SKM-1 (cell line): Measurements from ENCODE around the gene ULK1.
"Not testable (repeated sequence)": the region's sequence is repeated elsewhere in the genome, so short reads cannot be mapped to it uniquely, and the experiment has no call there.

ENCODE experiments used
- DNase-seq: peaks from one replicate; lab custom pipeline; 2025; ENCODE audit not compliant: unreplicated experiment; lab: John Stamatoyannopoulos, UW

ULK1 gene

GRCh38 chr12:131885543-131886057 lies 8.8 kb upstream of the ULK1 start:
- no peak for DNase-seq

GRCh38 chr12:131891722-131892121 lies 2.7 kb upstream of the ULK1 start:
- not testable (repeated sequence) for DNase-seq

- DNase-seq, result no peak
Measured at GRCh38 chr12:131892711-131893604, 1.5 kb upstream of the ULK1 start.

GRCh38 chr12:131893605-131894312 lies 663 bp upstream of the ULK1 start:
- no peak for DNase-seq

- DNase-seq, result no peak
Measured at GRCh38 chr12:131894981-131895639, 688 bp downstream of the ULK1 start.

- DNase-seq, result no peak
Measured at GRCh38 chr12:131895640-131896079, 1.2 kb downstream of the ULK1 start.

- no peak for DNase-seq
Measured at GRCh38 chr12:131896080-131896810, 1.8 kb downstream of the ULK1 start.

GRCh38 chr12:131896811-131897270 lies 2.4 kb downstream of the ULK1 start:
- no peak for DNase-seq

- no peak for DNase-seq
Measured at GRCh38 chr12:131897276-131897675, 2.9 kb downstream of the ULK1 start.

- DNase-seq, result no peak
Measured at GRCh38 chr12:131897875-131898274, 3.5 kb downstream of the ULK1 start.

GRCh38 chr12:131900397-131900796 lies 6.0 kb downstream of the ULK1 start:
- DNase-seq, result no peak

- no peak for DNase-seq
Measured at GRCh38 chr12:131901431-131902331, 7.3 kb downstream of the ULK1 start.

- no peak for DNase-seq
Measured at GRCh38 chr12:131902332-131903241, 8.2 kb downstream of the ULK1 start.

- no peak for DNase-seq
Measured at GRCh38 chr12:131903270-131904255, 9.1 kb downstream of the ULK1 start.

GRCh38 chr12:131904346-131904745 lies 9.9 kb downstream of the ULK1 start:
- no peak for DNase-seq

- DNase-seq, result no peak
Measured at GRCh38 chr12:131905081-131905629, 10.7 kb downstream of the ULK1 start.

GRCh38 chr12:131905630-131906091 lies 11.2 kb downstream of the ULK1 start:
- no peak for DNase-seq
